HS-5 (cell line): ENCODE measurements around the gene SRSF7.

Source experiments
- DNase-seq: peaks from one replicate; pipeline ENCODE4 v3.0.0-alpha.2; 2012; ENCODE audit warnings: low read depth

The SRSF7 gene

GRCh38 chr2:38701542-38701941 is 49.6 kb downstream of the SRSF7 start:
- DNase-seq = no peak

GRCh38 chr2:38700881-38701458 is 50.2 kb downstream of the SRSF7 start:
- DNase-seq = no peak

DNA sequence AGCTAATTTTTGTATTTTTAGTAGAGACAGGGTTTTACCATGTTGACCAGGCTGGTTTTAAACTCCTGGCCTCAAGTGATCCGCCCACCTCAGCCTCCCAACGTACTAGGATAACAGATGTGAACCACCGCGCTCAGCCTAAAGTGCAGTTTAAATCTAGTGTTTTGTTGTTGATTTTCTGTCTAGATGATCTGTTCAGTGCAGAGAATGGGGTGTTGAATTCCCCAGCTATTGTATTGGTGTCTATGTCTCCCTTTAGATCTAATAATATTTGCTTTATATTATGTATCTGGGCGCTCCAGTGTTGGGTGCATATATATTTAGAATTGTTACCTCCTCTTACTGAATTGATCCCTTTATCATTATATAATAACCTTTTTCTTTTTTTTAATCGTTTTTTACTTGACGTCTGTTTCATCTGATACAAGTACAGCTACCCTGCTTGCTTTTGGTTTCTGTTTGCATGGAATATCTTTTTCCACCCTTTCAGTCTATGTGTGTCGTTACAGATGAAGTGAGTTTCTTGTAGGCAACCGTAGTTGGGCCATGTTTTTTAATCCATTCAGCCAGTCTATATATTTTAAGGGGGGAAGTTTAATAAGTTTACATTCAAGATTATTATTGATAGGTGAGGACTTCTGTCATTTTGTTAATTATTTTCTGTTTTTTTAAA is 50.9 kb downstream of the SRSF7 start:
- no peak for DNase-seq

- DNase-seq = no peak
Measured at GRCh38 chr2:38698467-38699003, 52.6 kb downstream of the SRSF7 start.

GRCh38 chr2:38697116-38697840 is 53.9 kb downstream of the SRSF7 start:
- no peak for DNase-seq
